HG02973 (cell line): Measurements from ENCODE around the gene GRIN1.
A peak's percentile ranks its signal among the peaks of the same experiment; 100 is the strongest.

Source experiments
- ATAC-seq: cut with Tn5 transposase; IDR thresholded peaks from one replicate; pipeline ENCODE4 v1.9.1; 2021; ENCODE audit warnings: moderate library complexity; ENCODE audit not compliant: unreplicated experiment

GRIN1 gene

DNA sequence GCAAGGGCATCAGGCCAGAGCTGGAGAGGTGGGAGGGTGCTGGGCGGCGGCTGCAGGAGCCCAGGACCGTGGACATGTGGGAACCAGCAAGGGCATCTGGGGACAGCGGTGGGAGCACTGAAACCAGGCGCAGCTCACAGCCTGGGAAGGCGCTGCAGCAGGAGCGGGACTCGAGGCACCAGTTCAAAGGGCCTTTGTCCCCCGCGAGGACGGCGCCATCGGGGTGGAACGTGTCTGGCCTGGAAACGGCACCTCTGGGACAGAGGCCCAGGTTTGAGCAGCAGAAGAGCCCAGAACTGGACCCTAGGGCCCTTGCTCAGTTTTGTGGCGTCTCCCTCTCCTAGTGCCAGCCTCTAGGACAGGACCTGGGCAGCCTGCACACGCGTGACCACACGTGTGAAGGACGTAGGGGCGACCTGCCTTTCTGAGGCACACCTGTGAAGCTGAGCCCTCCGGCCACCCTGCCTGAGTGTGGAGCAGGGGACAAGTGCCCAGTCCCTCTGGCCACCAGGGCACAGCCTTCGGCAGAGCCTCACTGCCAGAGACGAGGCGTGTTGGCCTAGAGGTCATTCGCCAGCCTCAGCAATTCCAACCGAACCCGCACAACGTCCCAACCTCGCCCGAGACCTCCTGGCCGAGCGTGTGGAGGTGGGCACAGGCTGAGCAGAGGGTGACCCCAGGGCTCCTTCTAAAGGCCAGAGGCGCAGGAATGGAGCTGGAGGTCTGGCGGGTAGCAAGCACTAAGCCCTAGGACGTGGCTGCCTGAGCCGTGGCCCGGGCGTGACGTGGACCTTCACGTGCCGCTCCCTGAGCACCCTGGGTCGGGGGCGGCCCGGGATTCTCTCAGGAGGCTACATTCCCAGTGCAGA is 35.1 kb downstream of the GRIN1 start:
- no peak for ATAC-seq

DNA sequence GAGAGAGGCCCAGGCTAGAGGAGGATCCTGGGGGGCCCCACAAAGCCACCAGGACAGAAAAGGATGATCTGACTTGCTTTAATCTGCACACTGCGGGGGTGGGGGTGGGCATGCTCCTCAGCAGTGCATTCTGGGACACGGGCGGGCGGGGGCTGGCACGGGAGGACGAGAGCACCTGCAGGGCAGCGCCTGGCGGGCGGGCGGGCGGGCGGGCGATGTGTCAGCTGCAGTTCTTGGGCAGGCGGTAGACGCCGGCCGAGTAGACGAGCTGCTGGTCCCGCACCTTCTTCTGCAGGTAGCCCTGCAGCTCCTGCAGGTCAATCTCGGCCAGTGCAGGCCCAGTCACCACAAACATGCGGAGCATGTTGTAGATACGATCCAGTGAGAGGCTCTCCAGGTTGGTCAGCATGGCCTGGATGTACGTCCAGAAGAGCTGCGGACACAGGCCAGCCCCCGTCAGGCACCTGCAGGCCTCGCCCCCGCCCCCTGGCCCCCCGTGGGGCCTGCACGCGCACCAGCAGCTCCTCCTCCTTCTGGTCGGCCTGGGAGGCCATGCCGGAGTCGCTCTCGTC is 35.9 kb downstream of the GRIN1 start:
- ATAC-seq, result no peak

DNA sequence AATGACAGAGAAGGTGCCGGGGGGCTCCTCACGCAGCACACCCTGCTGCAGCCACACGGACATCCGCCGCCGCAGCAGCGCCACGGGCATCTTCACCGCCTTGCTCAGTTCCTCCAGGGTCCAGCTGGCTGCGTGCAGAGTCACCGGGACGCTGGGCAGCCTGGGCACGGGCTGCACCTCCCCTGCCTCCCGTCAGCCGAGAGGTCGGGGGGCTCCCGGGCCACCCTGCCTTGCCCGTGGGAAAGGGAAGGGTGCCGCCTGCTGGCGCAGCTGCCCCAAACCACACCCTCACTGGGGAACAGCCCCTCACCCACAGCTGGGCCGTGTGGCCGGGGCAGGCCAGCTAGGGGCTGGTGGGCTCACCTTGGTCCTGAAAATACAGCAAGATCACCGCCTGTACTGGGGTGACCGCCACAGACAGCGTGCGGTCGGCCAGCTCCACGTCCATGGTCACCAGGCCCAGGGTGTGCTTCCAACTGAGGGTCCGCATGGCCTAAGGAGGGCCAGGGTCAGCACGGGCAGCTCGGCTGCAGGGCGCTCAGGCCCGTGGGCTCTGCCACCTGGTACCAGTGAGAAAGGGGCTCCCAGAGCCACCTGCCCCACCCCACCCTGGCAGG is 36.5 kb downstream of the GRIN1 start:
- ATAC-seq, result no peak

DNA sequence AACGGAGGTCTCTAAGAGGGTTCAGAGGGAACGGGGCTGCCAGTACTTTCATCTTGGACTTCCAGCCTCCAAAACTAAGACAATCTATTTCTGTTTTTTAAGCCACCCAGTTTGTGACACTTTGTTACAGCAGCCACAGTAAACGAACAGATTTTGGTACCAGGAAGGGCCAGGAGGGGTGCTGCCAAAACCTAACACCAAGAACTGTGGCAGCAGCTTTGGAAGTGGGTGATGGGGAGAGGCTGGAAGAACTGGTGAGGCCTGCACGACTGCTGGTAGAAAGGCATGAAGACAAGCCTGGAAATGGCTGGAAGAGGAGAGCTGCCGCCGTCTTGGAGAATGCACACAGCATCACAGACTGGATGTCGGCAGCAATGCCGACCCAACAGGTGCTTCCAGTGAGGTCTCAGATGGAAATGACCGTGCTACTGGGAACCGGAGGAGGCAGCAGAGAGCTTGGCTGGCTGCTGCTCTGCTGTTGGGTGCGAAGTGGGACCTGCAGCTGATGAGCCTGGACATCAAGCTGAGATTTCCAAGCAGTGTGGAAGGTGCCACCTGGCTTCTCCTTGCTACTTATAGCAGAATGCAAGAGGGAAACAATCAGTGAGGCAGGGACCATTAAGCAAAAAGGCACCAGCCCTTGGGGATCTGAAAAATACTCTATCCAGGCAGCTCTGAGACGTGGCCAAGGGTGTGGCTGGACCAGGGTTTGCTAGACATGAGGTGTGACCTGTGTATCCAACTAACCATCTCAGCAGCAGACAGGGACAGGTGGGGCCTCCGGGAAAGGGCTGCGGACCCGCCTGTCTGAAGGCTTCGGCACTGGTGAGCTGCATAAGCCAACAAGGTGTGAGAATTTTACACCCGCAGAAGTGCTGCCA is 37.6 kb downstream of the GRIN1 start:
- no peak for ATAC-seq

DNA sequence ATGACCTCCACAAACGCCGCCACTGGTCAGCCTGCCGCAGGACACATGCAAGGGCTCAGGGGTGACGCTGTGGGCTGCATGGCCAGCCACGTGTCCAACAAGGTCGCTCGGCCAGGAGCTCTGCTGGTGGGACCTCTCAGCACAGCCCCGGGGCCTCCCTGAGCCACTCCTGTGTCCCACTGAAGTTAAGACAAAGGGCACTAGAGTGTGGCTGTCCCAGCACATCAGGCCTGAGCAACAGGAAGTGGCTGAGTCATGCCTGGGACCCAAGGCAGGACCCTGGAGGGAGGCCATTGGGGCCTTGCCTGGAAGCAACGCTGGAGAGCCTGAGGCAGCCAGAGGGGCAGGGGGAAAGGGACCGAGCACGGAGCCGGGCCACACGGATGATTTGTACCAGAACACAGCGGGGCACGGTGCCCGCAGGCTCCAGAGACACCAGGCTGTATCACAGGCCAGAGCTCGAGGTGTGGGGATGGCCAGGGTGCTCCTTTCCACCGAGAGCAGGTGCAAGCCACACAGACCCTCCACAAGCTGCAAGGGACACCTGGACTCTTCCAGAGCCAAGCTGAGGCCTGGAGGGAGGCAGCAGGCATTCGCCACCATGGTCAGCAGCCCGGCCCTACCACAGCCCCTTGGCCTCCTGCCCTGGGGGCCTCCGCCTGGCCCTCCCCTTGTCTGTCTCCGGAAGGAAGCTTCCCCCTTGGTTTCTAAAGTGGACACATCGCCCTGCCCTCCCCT is 39.4 kb downstream of the GRIN1 start:
- ATAC-seq, result no peak

DNA sequence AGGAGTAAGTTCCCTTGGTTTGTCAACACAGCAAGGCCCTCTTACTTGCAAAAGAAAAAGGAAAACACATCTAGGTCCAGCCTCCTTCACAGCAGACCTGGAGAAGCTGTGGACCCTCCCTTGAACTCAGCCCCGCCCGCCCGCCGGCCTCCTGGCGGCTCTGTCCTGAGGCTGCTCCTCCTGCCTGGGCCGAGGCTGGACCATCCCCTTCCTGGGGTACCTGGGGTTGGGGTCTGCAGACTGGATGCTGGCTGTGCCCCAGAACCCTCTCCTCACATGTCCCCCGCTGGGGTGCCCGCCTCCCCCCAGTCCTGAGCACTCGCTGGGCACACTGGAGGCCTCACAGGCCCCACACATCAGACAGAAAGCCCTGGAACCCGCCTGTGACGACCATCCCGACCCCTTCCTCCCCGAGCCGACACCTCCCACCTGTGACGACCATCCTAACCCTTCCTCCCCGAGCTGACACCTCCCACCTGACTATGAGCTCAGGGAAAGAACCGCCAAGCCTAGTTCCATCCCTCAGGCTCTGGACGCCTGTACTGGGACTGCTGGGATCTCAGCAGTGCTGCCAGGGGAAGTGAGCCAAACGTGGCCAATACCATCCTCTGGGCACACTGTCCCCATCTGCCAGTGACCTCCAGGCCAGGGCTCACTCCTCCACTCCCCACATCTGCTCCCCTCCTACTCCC is 40.1 kb downstream of the GRIN1 start:
- no peak for ATAC-seq

DNA sequence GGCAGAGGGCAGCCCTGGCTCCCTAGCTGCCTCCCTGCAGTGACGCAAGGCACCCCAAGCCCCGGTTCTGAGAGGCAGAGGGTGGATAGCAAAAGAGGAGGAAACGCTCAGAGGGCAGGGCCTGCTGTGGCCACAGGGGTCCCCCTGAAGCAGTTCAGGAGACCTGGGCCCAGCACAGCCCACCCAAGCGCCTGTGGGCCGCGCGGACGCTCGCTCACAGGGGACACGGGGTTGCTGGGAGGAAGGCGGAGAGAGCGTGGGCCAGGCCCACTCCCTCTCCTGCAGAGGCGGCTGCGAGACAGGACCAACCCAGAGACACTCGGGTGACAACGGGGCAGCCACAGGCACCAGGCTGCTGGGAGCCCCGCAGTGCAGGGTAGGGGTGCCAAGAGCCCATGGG is 40.8 kb downstream of the GRIN1 start:
- no peak for ATAC-seq

DNA sequence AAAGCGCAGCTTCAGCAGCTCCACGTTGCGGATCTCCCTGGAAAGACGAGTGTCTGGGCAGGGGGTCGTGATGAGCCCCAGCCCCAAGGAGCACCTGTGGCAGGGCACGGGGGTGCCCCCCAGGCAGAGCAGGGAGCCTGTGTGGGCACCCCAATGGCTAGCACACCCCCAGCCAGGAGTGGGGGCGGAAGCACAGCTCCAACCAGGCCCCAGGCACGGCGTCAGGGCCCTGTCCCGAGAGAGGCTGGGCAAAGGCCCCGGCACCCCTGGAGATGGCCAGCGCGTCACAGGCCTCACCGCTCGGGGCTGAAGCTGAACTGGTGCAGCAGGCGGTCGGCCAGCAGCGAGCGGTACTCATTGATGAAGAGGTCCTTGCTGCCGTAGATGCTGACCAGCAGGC is 41.5 kb downstream of the GRIN1 start:
- no peak for ATAC-seq

DNA sequence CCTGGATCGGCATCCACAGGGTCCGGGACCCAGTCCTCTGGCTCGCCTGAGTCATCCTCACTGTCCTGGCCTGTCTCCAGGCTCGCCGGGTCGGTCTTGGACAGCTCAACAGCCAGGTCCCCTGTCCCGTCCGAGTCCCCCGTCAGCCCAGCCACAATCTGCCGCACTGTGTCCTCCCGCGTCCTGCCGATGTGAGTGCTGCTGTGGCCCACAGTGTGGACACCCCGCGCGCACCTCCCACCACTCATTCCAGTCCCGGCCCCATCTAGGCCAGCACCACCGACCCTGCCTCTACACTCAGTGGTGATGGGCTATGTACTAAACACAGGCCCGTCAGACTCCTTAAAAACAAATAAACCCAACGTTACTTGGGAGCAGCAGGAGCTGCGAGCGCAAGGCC is 42.7 kb downstream of the GRIN1 start:
- ATAC-seq, result no peak

DNA sequence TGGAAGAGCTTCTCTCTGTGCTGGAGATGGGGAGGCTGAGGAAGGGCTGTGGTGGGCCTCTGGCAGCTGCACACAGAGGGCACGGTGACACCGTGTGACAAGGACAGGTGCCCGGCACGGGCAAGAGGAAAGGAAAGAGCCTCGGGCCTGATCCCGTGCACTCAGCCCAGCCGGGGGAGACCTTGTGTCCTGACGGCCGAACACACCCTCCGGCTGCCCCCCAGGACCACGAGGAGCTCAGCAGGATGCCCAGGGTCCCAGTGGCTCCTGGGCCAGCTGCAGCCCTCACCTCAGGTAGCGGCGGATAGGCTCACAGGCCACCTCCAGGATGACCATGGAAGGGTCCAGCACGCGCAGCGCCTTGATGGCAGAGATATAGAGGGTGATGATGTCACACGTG is 43.9 kb downstream of the GRIN1 start:
- no peak for ATAC-seq

DNA sequence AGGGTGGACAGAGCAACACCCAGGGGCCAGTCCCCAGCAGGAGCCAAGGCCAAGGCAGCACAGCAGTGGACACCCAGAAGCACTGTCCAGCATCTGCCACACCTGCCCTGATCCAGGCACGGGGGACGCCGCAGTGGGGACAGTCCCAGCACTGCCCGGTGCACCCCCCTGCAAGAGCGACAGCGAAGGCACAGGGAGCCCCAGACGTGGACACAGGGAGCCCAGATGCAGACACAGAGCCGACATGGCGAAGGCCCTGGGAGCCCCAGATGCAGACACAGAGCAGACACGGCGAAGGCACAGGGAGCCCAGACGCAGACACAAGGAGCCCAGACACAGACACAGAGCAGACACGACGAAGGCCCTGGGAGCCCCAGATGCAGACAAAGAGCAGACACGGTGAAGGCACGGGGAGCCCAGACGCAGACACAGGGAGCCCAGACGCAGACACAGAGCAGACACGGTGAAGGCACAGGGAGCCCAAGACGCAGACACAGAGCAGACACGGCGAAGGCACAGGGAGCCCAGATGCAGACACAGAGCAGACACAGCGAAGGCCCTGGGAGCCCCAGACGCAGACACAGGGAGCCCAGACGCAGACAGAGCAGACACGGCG is 45.1 kb downstream of the GRIN1 start:
- no peak for ATAC-seq

DNA sequence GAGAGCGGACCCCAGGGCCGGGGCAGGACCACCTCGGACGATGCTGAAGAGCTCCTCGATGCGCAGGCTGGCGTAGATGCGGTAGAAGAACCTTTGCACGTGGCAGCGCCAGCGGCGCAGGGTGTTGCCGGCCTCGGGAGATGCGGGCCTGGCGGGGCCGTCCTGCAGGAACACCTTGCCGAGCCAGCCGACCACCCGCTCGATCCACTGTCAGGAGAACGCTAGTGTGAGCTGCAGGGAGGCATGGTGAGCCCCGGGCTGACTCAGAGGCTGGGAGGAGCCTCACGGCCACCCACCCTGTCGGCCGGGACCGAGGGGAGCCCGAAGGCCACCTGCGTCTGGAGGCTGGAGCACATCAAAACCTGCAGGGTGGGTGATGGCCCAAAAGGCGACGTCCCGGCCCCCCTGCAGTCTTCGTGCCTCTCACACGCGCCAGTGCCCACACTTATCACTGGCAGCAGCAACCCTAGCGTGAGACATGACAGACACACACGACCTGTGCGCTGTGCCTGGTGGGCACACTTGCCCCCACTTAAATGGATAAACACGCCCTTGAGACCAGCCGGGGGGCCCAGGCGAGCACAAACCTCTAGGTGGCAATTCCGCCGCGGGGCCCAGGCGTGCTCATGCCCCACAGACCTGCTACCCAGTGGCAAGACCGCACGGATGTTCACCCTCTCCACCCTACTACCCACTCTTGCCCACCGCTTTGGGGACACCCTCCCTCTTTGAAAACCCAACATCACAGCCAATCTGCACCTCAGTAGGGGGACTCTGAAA is 46.1 kb downstream of the GRIN1 start:
- no peak for ATAC-seq

DNA sequence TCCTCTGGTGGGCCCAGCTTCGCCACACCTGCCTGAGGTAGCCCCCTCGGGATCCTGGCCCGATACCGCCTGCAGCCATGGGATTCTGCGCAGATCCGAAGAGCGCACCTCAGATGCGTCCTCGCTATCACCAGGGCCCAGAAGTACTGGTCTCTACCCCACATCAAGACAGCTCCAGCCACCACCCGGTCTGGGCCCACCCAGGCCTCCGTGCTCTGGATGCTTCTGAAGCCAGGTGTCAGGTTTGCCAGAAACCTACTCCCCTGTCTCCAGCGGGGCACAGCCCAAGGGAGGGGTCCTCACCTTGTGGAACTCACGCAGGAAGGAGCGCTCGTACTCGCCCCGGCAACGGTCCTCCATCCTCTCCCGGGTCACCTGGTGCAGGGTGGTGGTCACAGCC is 47.0 kb downstream of the GRIN1 start:
- no peak for ATAC-seq

DNA sequence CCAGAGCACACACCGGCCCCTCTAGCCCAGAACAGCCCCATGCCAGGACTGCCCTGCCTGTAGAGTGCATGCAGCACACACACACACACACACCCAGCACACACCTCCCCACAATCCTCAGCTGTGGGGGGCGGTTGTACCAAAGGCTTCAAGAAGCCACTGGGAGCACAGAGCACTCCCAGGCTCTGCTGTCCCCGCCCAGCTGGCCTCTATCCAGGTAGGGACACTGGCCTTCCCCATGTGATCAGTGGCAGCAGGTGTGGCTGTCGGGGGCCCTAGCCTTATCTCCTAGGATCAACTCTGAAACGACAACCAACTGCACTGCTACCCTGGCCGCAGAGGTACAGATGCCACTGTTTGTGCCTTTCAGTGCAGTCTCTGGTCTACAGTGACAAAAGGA is 47.4 kb downstream of the GRIN1 start:
- ATAC-seq, result no peak

DNA sequence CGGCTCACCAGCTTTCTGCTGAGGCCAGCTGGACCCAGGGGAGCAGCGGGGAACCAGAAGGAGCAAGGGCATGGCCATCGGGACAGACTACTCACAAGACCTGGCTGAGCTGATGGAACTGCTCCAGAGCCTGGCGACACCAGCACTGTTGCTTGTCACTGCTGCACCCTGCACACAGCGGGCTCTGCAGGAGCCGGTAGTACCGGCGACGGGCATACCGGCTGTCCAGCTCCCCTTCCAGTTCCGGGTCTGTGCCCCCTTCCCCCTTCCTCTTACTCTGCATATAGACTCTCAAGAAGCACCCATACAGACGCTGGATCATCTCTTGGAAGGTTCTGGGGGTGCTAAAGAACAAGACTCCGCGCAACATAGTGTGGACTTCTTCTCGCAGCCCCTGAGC is 48.4 kb downstream of the GRIN1 start:
- ATAC-seq, result no peak

DNA sequence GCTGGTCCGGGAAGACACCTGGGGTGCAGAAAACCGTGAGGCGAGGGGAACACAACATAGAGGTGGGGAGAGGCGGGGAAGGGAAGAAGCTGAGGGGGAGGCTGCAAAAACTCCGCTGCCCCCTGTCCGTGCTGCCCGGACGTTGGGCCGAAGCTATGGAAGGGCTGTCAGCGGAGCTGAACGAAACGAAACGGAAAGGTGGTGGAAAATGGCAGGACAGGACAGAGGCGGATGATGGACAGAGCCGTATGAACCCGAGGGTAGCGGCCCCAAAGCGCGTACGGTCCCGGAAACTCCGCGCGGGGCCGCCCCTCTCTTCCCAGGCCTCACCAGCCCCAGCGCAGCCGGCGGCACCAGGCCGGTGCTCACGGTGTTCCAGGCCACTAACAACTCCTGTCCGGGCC is 49.1 kb downstream of the GRIN1 start:
- no peak for ATAC-seq

DNA sequence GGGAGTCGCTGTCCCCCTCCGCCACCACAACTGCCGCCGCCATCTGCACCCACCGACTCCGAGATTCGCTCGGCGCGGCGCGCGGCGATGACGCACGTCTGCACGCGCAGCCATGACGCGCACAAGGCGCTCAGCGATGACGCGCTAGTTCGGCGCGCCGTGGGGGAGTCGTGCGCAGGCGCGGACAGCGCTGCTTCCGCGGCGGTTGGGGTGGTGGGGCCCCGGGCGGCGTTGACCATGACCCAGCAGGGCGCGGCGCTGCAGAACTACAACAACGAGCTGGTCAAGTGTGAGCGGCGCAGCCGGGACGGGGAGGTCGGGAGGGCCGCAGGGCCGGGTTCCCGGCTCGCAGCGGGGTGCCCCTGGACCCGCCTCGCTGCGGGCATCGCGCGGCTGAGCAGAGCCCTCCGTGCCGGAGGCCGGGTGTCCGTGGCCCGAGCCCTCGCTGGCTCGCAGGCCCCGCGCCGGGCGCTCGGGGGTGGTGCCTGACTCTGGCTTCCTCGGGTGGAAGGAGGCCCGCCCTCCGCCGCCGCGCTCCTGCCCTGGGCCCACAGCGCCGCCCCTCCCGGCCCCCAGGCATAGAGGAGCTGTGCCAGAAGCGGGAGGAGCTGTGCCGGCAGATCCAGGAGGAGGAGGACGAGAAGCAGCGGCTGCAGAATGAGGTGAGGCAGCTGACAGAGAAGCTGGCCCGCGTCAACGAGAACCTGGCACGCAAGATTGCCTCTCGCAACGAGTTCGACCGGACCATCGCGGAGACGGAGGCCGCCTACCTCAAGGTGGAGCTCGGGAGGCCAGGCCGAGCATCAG is 49.7 kb downstream of the GRIN1 start, which contains the start of the genes ANAPC2 and SSNA1:
Gene ANAPC2 (minus strand): TSS at position 71 of the 807 bp plus-strand sequence. CDS start 28 bp downstream, at position 43.
Gene SSNA1 (plus strand): TSS at position 187 of the 807 bp plus-strand sequence. CDS start 51 bp downstream, at position 238.
- ATAC-seq, result peak; percentile 64
